GM12878 (cell line): ENCODE data around the gene RDH12. TPM values are rescaled to one million over a fixed set of nuclear protein-coding genes. Genes with fewer than 3 reads are reported as not detected.

ENCODE experiments used
- ATAC-seq: fragments of 200-7000 bp; cut with Tn5 transposase; 3 replicates; pipeline ENCODE4 v1.9.1; 2020; ENCODE audit warnings: mild to moderate bottlenecking, moderate library complexity
- BruUV-seq: library from RNA; stranded (reverse); fragments of 400-500 nt; replicated peaks from 2 replicates; lab custom pipeline; 2021; lab: Mats Ljungman, UMichigan
- CTCF ChIA-PET: fragments of 300-600 bp; sonication (Branson Sonifier 250); formaldehyde crosslinking; extraction: SDS; loops from one replicate; lab custom pipeline; 2021; ENCODE audit warnings: inconsistent platforms; lab: Yijun Ruan, JAX
- POLR2A ChIA-PET: fragments of 350-600 bp; formaldehyde crosslinking; extraction: SDS; loops from one replicate; lab custom pipeline; 2021; ENCODE audit warnings: inconsistent platforms; lab: Charles Lee
- RAD21 ChIA-PET: fragments of 300-600 bp; sonication (Branson Sonifier 250); formaldehyde crosslinking; loops from one replicate; lab custom pipeline; 2023; ENCODE audit warnings: antibody characterized with exemption; ENCODE audit not compliant: unreplicated experiment; lab: Charles Lee
- SMC1A ChIA-PET: fragments of 300-600 bp; sonication (Branson Sonifier 250); formaldehyde crosslinking; loops from one replicate; lab custom pipeline; 2023; ENCODE audit not compliant: unreplicated experiment, uncharacterized antibody; lab: Charles Lee
- DNase-seq: peaks from one replicate; pipeline ENCODE4 v3.0.0-alpha.2; 2011; ENCODE audit warnings: low read depth, low spot score
- FAIRE-seq: peaks from 3 replicates; lab custom pipeline; 2011; peaks lifted over from hg19 to GRCh38; lab: Jason Lieb, UNC
- H2AFZ ChIP-seq: 2 replicates; pipeline ENCODE4 v1.6.0; 2011; ENCODE audit warnings: low read depth, low read length, control low read depth; ENCODE audit not compliant: control insufficient read depth
- H3K27ac ChIP-seq: 2 replicates; pipeline ENCODE4 v1.5.1; 2011; ENCODE audit warnings: control low read depth; ENCODE audit not compliant: control insufficient read depth, insufficient read depth
- H3K27me3 ChIP-seq, 2 experiments: replicated peaks in 1 of 2; 2 replicates each; pipeline versions ENCODE4 v1.6.0 to v1.6.1; 2011; ENCODE audit warnings: low read length in 1 of 2; ENCODE audit not compliant: control insufficient read depth in 2 of 2, insufficient read depth in 2 of 2
- H3K36me3 ChIP-seq, 2 experiments: 2 replicates each; pipeline ENCODE4 v1.5.1; 2011; ENCODE audit warnings: low read length in 1 of 2; ENCODE audit not compliant: control insufficient read depth in 2 of 2, insufficient read depth in 2 of 2
- H3K4me1 ChIP-seq: 2 replicates; pipeline ENCODE4 v1.6.1; 2011; ENCODE audit warnings: mild to moderate bottlenecking, low read length, moderate library complexity, mixed read lengths; ENCODE audit not compliant: control insufficient read depth, insufficient read depth
- H3K4me2 ChIP-seq: 2 replicates; pipeline ENCODE4 v1.6.0; 2011; ENCODE audit warnings: control low read depth; ENCODE audit not compliant: control insufficient read depth, insufficient read depth
- H3K4me3 ChIP-seq: fragments of 200-600 bp; sonication (generic); 2 replicates; pipeline ENCODE4 v1.5.1; 2016
- H3K79me2 ChIP-seq: 2 replicates; pipeline ENCODE4 v1.6.0; 2011; ENCODE audit warnings: low read length; ENCODE audit not compliant: control insufficient read depth, insufficient read depth
- H3K9ac ChIP-seq: 2 replicates; pipeline ENCODE4 v1.8.0; 2011; ENCODE audit warnings: low read length, control low read depth, mixed read lengths; ENCODE audit not compliant: control insufficient read depth, insufficient read depth
- H3K9me3 ChIP-seq: replicated peaks from 3 replicates; pipeline ENCODE4 v1.5.1; 2011; ENCODE audit warnings: mild to moderate bottlenecking, low read length; ENCODE audit not compliant: control insufficient read depth, insufficient read depth
- H4K20me1 ChIP-seq: 2 replicates; pipeline ENCODE4 v1.6.0; 2011; ENCODE audit not compliant: control insufficient read depth, insufficient read depth
- CREB1 ChIP-seq: IDR thresholded peaks from 2 replicates; pipeline ENCODE4 v1.6.1; 2012; ENCODE audit warnings: low read depth, mild to moderate bottlenecking, inconsistent platforms
- FOXM1 ChIP-seq: IDR thresholded peaks from 2 replicates; pipeline ENCODE4 v1.6.1; 2012; ENCODE audit warnings: low read depth, mild to moderate bottlenecking, inconsistent platforms, low read length, moderate library complexity
- IRF4 ChIP-seq: IDR thresholded peaks from 2 replicates; pipeline ENCODE4 v1.6.1; 2011; ENCODE audit warnings: low read depth, low read length
- RAD21 ChIP-seq: IDR thresholded peaks from 2 replicates; pipeline ENCODE4 v1.6.1; 2011; ENCODE audit warnings: mild to moderate bottlenecking, low read depth, low read length, moderate library complexity; ENCODE audit not compliant: insufficient read depth
- SIX5 ChIP-seq: IDR thresholded peaks from 2 replicates; pipeline ENCODE4 v1.6.1; 2011; ENCODE audit warnings: mild to moderate bottlenecking, low read depth, low read length, moderate library complexity; ENCODE audit not compliant: severe bottlenecking
- TAF1 ChIP-seq: IDR thresholded peaks from 2 replicates; pipeline ENCODE4 v1.6.1; 2011; ENCODE audit warnings: mild to moderate bottlenecking, low read depth, low read length, borderline replicate concordance
- ZNF207 ChIP-seq: fragments of 450-650 bp; IDR thresholded peaks from 2 replicates; pipeline ENCODE4 v1.6.1; 2014; ENCODE audit warnings: antibody characterized with exemption, mild to moderate bottlenecking, borderline replicate concordance
- ZZZ3 ChIP-seq: IDR thresholded peaks from 2 replicates; pipeline ENCODE4 v1.6.1; 2011; ENCODE audit warnings: low read depth; ENCODE audit not compliant: control insufficient read depth, insufficient read length
- WGBS: methylation state at CpG from one replicate; pipeline ENCODE4 v1.1.6; 2016; ENCODE audit warnings: low lambda C conversion rate; ENCODE audit not compliant: insufficient replicate concordance, insufficient coverage; ENCODE audit errors: missing lambda C conversion rate; 5-methylcytosine and 5-hydroxymethylcytosine counted together
- in situ Hi-C: fragments of 300-500 bp; cut with MboI; formaldehyde crosslinking; loops from 9 replicates; pipeline ENCODE4 v1.14.3; 2018; ENCODE audit warnings: mixed read lengths
- intact Hi-C: fragments of 100-400 bp; cut with micrococcal nuclease; formaldehyde crosslinking; loops from one replicate; pipeline ENCODE4 v1.14.2; 2022; ENCODE audit not compliant: unreplicated experiment
- polyA plus RNA-seq, 11 experiments: library from polyadenylated mRNA; depleted of rRNA in 4 of 11; unstranded in 6 of 11; stranded (reverse) in 5 of 11; fragments of >200 nt; fragmentation: Nextera tagmentation in 4 of 11; fragmentation: Illumina TruSeq in 1 of 11; extraction: Ambion mirVana in 4 of 11; extraction: Trizol in 1 of 11; gene quantifications; 1 replicate in 1 of 11; 2 replicates in 10 of 11; pipeline versions ENCODE4 v1.2.1 to v1.2.3, GENCODE V29; 2011 to 2016; ENCODE audit warnings: inconsistent platforms in 2 of 11, missing spikeins in 2 of 11, low read depth in 1 of 11
- total RNA-seq, 4 experiments: library from RNA; depleted of rRNA in 3 of 4; stranded (reverse); fragments of >200 nt in 3 of 4; fragmentation: Illumina TruSeq in 1 of 4; extraction: Trizol in 1 of 4; gene quantifications; 2 replicates each; pipeline versions ENCODE4 v1.2.1 to v1.2.3, GENCODE V29; 2013 to 2021

RDH12 gene
- total and polyA plus RNA-seq, 10 of the 15 experiments (the other 5 are each of a cell fraction or from before 2014, with no cell fraction given): not detected

DNA sequence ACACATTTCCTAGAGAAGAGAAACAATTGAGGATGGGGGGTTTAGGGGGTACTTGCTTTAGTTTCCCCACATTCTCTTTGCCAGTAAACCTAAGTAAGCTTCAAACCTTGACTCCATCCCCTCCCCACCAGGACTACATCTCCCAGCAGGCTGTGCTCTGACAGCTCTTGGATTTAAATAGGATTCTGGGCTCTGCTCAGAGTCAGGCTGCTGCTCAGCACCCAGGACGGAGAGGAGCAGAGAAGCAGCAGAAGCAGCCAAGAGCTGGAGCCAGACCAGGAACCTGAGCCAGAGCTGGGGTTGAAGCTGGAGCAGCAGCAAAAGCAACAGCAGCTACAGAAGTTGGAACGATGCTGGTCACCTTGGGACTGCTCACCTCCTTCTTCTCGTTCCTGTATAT, 20.6 kb downstream of the RDH12 start:
- in situ Hi-C loops: no loop called here
- H3K4me2 ChIP-seq: no peak overlapping the region
- CTCF ChIA-PET: interaction anchor here (0.9 to 1.3 kb wide), 2 partner anchors 18 to 195 kb away, joined by 4 read pairs; no protein-coding TSS in a partner anchor

DNA sequence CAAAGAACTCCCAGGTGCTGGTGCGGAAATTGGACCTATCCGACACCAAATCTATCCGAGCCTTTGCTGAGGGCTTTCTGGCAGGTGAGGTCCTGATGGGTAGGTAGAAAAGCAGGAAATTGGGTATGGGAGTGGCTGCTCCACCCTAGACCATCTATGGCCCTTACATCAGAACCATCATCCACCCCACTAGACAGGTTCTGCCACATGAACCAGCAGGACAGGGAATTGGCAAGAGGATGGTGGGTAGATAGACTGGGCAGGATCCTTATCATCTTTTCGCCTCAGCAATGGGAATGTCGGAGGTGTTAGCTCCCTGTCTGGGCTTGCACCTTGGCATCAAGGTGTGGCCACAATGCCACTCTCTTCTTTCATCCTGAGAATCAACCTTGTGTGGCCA, 23.5 kb downstream of the RDH12 start:
- SMC1A ChIA-PET: no interaction called here
- CTCF ChIA-PET: no interaction called here
- H3K27ac ChIP-seq: no peak overlapping the region
- no peak overlapping the region for H3K4me3 ChIP-seq
- H3K36me3 ChIP-seq: no peaks in the 10 kb centered on the region
- no TSS peak for BruUV-seq
- no peak for FAIRE-seq
- H3K4me1 ChIP-seq: no peaks in the 10 kb centered on the region; the same call in 1 of the 2 replicates
- H4K20me1 ChIP-seq: no peaks in the 10 kb centered on the region
- H3K79me2 ChIP-seq: no peaks in the 10 kb centered on the region
- in situ Hi-C loops: no loop called here
- ATAC-seq: no peak
- RAD21 ChIA-PET: no interaction called here
- H3K4me2 ChIP-seq: no peak overlapping the region
- 57% methylated on average over 5 of the region's 5 CpGs for WGBS
- no peak overlapping the region for H3K9ac ChIP-seq
- intact Hi-C loops: no loop called here
- TF ChIP-seq RAD21: no peak
- no peak for DNase-seq
- no peaks in the 10 kb centered on the region for H3K27me3 ChIP-seq
- POLR2A ChIA-PET: no interaction called here
- H2AFZ ChIP-seq: no peak overlapping the region
- no peaks in the 10 kb centered on the region; the same call in 2 of the 3 replicates for H3K9me3 ChIP-seq

More for the DNA sequence above, 20.6 kb downstream of the RDH12 start:
- BruUV-seq: no TSS peak
- POLR2A ChIA-PET: interaction anchor here (0.5 to 0.8 kb wide), 2 partner anchors 10 to 20 kb away, joined by 6 to 9 read pairs; no protein-coding TSS in a partner anchor
- no peaks in the 10 kb centered on the region for H3K79me2 ChIP-seq
- 0% methylated on average over 3 of the region's 3 CpGs for WGBS
- FAIRE-seq (no peak), DNase-seq (no peak), ATAC-seq (peak; percentile 42)
- H3K36me3 ChIP-seq: no peaks in the 10 kb centered on the region
- H3K27ac ChIP-seq: no peak overlapping the region
- H3K4me3 ChIP-seq: no peak overlapping the region
- H2AFZ ChIP-seq: no peak overlapping the region
- H3K4me1 ChIP-seq: no peaks in the 10 kb centered on the region; the same call in 1 of the 2 replicates
- no peak overlapping the region for H3K9ac ChIP-seq
- no peak for TF ChIP-seq CREB1
- peak; percentile 43 for TF ChIP-seq SIX5
- TF ChIP-seq TAF1: no peak
- TF ChIP-seq ZZZ3: no peak
- TF ChIP-seq IRF4: no peak
- no peak for TF ChIP-seq FOXM1
- no peak for TF ChIP-seq ZNF207
- no peaks in the 10 kb centered on the region for H4K20me1 ChIP-seq
- RAD21 ChIA-PET: interaction anchor here (1.3 kb wide), 1 partner anchor 18 kb away, joined by 3 read pairs; no protein-coding TSS in a partner anchor
- H3K9me3 ChIP-seq: no peaks in the 10 kb centered on the region; the same call in 2 of the 3 replicates
- H3K27me3 ChIP-seq: no peaks in the 10 kb centered on the region
- SMC1A ChIA-PET: interaction anchor here (1.2 kb wide), 1 partner anchor 18 kb away, joined by 3 read pairs; no protein-coding TSS in a partner anchor
- intact Hi-C loops: no loop called here
